GM23338 (cell line): Measurements from ENCODE around the gene CBLC. TPM values are rescaled to one million over a fixed set of nuclear protein-coding genes. Genes with fewer than 3 reads are reported as not detected.

Experiments used
- ATAC-seq: fragments of 200-7000 bp; cut with Tn5 transposase; 3 replicates; pipeline ENCODE4 v1.9.1; 2020
- DNase-seq: peaks from one replicate; pipeline ENCODE4 v3.0.0-alpha.2; 2015; ENCODE audit warnings: low spot score
- H2AFZ ChIP-seq: fragments of 200-600 bp; sonication (generic); 2 replicates; pipeline ENCODE4 v1.8.0; 2016; ENCODE audit warnings: antibody characterized with exemption, mild to moderate bottlenecking, moderate library complexity
- H3F3A ChIP-seq: fragments of 200-600 bp; sonication (generic); replicated peaks from 2 replicates; pipeline ENCODE4 v1.8.0; 2017; ENCODE audit warnings: antibody characterized with exemption, mixed run types, low read depth
- H3K27ac ChIP-seq: fragments of 200-600 bp; sonication (generic); 2 replicates; pipeline ENCODE4 v1.6.1; 2016; ENCODE audit warnings: low read depth
- H3K27me3 ChIP-seq: fragments of 200-600 bp; sonication (generic); 2 replicates; pipeline ENCODE4 v1.8.0; 2016; ENCODE audit warnings: mild to moderate bottlenecking, mixed run types, moderate library complexity; ENCODE audit not compliant: insufficient read depth
- H3K36me3 ChIP-seq: fragments of 200-600 bp; sonication (generic); 2 replicates; pipeline ENCODE4 v1.8.0; 2016; ENCODE audit warnings: mild to moderate bottlenecking; ENCODE audit not compliant: insufficient read depth
- H3K4me1 ChIP-seq: fragments of 200-600 bp; sonication (generic); 2 replicates; pipeline ENCODE4 v1.8.0; 2016; ENCODE audit warnings: mild to moderate bottlenecking, moderate library complexity; ENCODE audit not compliant: insufficient read depth
- H3K4me2 ChIP-seq: fragments of 200-600 bp; sonication (generic); 2 replicates; pipeline ENCODE4 v1.7.1; 2017; ENCODE audit warnings: mixed run types
- H3K4me3 ChIP-seq: fragments of 200-600 bp; sonication (generic); 2 replicates; pipeline ENCODE4 v1.6.1; 2016; ENCODE audit warnings: mixed run types
- H3K79me2 ChIP-seq: fragments of 200-600 bp; sonication (generic); replicated peaks from 2 replicates; pipeline ENCODE4 v1.8.0; 2017; ENCODE audit warnings: mild to moderate bottlenecking; ENCODE audit not compliant: insufficient read depth
- H3K9me2 ChIP-seq: fragments of 200-600 bp; sonication (generic); 2 replicates; pipeline ENCODE4 v1.8.0; 2017; ENCODE audit not compliant: insufficient read depth
- H4K20me1 ChIP-seq: fragments of 200-600 bp; sonication (generic); replicated peaks from 2 replicates; pipeline ENCODE4 v1.8.0; 2017; ENCODE audit warnings: mild to moderate bottlenecking; ENCODE audit not compliant: insufficient read depth
- H3K27ac Mint-ChIP-seq: 2 replicates; pipeline ENCODE4 v1.8.0; 2020; ENCODE audit warnings: inconsistent platforms, mild to moderate bottlenecking, moderate library complexity, mixed read lengths
- H3K27me3 Mint-ChIP-seq: 3 replicates; pipeline ENCODE4 v1.8.0; 2022; ENCODE audit warnings: low read depth, mild to moderate bottlenecking, moderate library complexity, mixed read lengths, inconsistent platforms; ENCODE audit not compliant: insufficient read depth, poor library complexity
- H3K36me3 Mint-ChIP-seq: 3 replicates; pipeline ENCODE4 v1.8.0; 2021; ENCODE audit warnings: low read depth, mild to moderate bottlenecking, inconsistent platforms, moderate library complexity, mixed read lengths
- H3K4me1 Mint-ChIP-seq: 3 replicates; pipeline ENCODE4 v1.8.0; 2020; ENCODE audit warnings: mild to moderate bottlenecking, inconsistent platforms, mixed read lengths
- H3K4me3 Mint-ChIP-seq: 3 replicates; pipeline ENCODE4 v1.8.0; 2021; ENCODE audit warnings: moderate library complexity, mild to moderate bottlenecking, inconsistent platforms, mixed read lengths
- H3K9me3 Mint-ChIP-seq: 3 replicates; pipeline ENCODE4 v1.8.0; 2020; ENCODE audit warnings: moderate library complexity, mild to moderate bottlenecking, inconsistent platforms, mixed read lengths
- CREB1 ChIP-seq: fragments of 250-450 bp; sonication (Bioruptor Pico); IDR thresholded peaks from 2 replicates; pipeline ENCODE4 v1.5.0; 2020; ENCODE audit warnings: low read depth, mild to moderate bottlenecking, moderate library complexity
- CTCF ChIP-seq, 2 experiments: fragments of 200-600 bp in 1 of 2; sonication (generic) in 1 of 2; conservative IDR thresholded peaks; 2 replicates each; pipeline versions ENCODE4 v1.5.1 to v1.6.1; 2016 to 2017; ENCODE audit warnings: antibody characterized with exemption in 2 of 2, low read depth in 2 of 2, mild to moderate bottlenecking in 2 of 2, moderate library complexity in 1 of 2
- ETS1 ChIP-seq: IDR thresholded peaks from 2 replicates; pipeline ENCODE4 v1.6.1; 2016; ENCODE audit warnings: antibody characterized with exemption
- EZH2 ChIP-seq: fragments of 200-600 bp; sonication (generic); IDR thresholded peaks from one replicate; pipeline ENCODE4 v1.8.0; 2017; ENCODE audit warnings: antibody characterized with exemption, mild to moderate bottlenecking, low read depth; ENCODE audit not compliant: unreplicated experiment
- EZH2phosphoT487 ChIP-seq: fragments of 200-600 bp; sonication (generic); IDR thresholded peaks from one replicate; pipeline ENCODE4 v1.8.1; 2018; ENCODE audit warnings: antibody characterized with exemption; ENCODE audit not compliant: unreplicated experiment
- JUNB ChIP-seq: IDR thresholded peaks from one replicate; pipeline ENCODE4 v1.6.1; 2016; ENCODE audit warnings: antibody characterized with exemption; ENCODE audit not compliant: unreplicated experiment
- NANOG ChIP-seq: IDR thresholded peaks from 2 replicates; pipeline ENCODE4 v1.6.1; 2016; ENCODE audit warnings: antibody characterized with exemption, borderline replicate concordance
- POLR2AphosphoS5 ChIP-seq: IDR thresholded peaks from 2 replicates; pipeline ENCODE4 v1.6.1; 2016; ENCODE audit warnings: antibody characterized with exemption, low read depth
- REST ChIP-seq: IDR thresholded peaks from one replicate; pipeline ENCODE4 v1.6.1; 2018; ENCODE audit warnings: antibody characterized with exemption; ENCODE audit not compliant: unreplicated experiment
- STAT1 ChIP-seq: IDR thresholded peaks from one replicate; pipeline ENCODE4 v1.6.1; 2016; ENCODE audit warnings: antibody characterized with exemption; ENCODE audit not compliant: unreplicated experiment
- ZNF114 ChIP-seq: fragments of 250-450 bp; sonication (Bioruptor Pico); IDR thresholded peaks from 2 replicates; pipeline ENCODE4 v1.5.0; 2020; ENCODE audit warnings: mild to moderate bottlenecking, moderate library complexity
- ZNF331 ChIP-seq: fragments of 250-450 bp; sonication (Bioruptor Pico); IDR thresholded peaks from 2 replicates; pipeline ENCODE4 v1.5.0; 2020; ENCODE audit warnings: low read depth, mild to moderate bottlenecking, moderate library complexity
- ZNF462 ChIP-seq: fragments of 250-450 bp; sonication (Bioruptor Pico); IDR thresholded peaks from 2 replicates; pipeline ENCODE4 v1.5.0; 2020; ENCODE audit warnings: mild to moderate bottlenecking, moderate library complexity
- polyA plus RNA-seq: library from polyadenylated mRNA; unstranded; fragments of >200 nt; fragmentation: Nextera tagmentation; extraction: Ambion mirVana; gene quantifications from 2 replicates; pipeline ENCODE4 v1.2.1, GENCODE V29; 2016
- total RNA-seq: library from RNA; depleted of rRNA; stranded (reverse); fragments of >200 nt; shearing (Covaris generic); gene quantifications from 2 replicates; pipeline ENCODE4 v1.2.3, GENCODE V29; 2014

The CBLC gene
- total and polyA plus RNA-seq, 2 experiments from 2014 or later, result 14.5 to 29.3 TPM

DNA sequence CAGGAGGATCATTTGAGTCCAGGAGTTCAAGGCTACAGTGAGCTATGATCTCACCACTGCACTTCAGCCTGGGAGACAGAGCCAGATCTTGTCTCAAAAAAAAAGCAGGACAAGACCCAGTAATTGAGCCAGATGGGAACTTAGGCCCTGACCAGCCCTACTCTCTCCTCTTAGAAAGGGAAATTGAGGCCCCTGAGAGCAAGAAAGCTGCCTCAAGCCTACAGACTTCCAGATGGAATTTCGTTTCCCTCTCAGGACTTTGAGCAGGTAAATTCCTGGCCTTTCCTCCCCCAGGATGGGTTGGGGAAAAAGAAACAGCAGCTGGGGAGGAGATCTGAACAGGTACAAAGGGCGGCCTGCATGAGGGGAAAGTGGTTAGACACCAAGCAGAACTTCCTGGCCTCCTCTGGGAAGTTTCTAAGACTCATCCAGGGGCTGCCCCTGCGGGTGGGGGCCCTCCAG is 32.8 kb upstream of the CBLC start:
- ATAC-seq (no peak), DNase-seq (no peak)
- Histone ChIP-seq H3F3A (peaks cover 3% of the 10 kb centered on the region; the same call in 1 of the 2 replicates), H3K27me3 (peaks cover 48% of the 10 kb centered on the region), H3K36me3 (no peaks in the 10 kb centered on the region), H3K27ac (no peak overlapping the region), H3K9me2 (no peaks in the 10 kb centered on the region), H3K4me1 (no peaks in the 10 kb centered on the region; the same call in 1 of the 2 replicates), H4K20me1 (no peaks in the 10 kb centered on the region), H3K79me2 (no peaks in the 10 kb centered on the region), H3K4me3 (no peak overlapping the region), H3K4me2 (no peak overlapping the region), H2AFZ (no peak overlapping the region)
- Mint-ChIP-seq H3K27me3 (peaks cover 37% of the 10 kb centered on the region), H3K36me3 (peaks cover 4% of the 10 kb centered on the region; the same call in 1 of the 3 replicates), H3K9me3 (no peaks in the 10 kb centered on the region; the same call in 2 of the 3 replicates), H3K27ac (no peak overlapping the region), H3K4me1 (peaks cover 18% of the 10 kb centered on the region; the same call in 2 of the 3 replicates), H3K4me3 (no peak overlapping the region)
- no peak for TF ChIP-seq ETS1
- no peak for TF ChIP-seq EZH2phosphoT487
- TF ChIP-seq ZNF462, result no peak
- TF ChIP-seq POLR2AphosphoS5, result no peak
- no peak for TF ChIP-seq ZNF331 (CRISPR knock-in tag)
- TF ChIP-seq EZH2, result no peak
- no peak for TF ChIP-seq REST
- no peak for TF ChIP-seq ZNF114 (CRISPR knock-in tag)
- no peak for TF ChIP-seq JUNB
- TF ChIP-seq STAT1, result no peak
- no peak for TF ChIP-seq NANOG
- no peak for TF ChIP-seq CREB1 (CRISPR knock-in tag)
- no peak for TF ChIP-seq CTCF (conservative IDR thresholded peaks at IDR 0.05; ENCODE audit: low read depth in 2 of 2)
